DMS53 (cell line): Measurements from ENCODE around the gene ABI1.
"Not testable (repeated sequence)": the region's sequence is repeated elsewhere in the genome, so short reads cannot be mapped to it uniquely, and the experiment has no call there.

Source experiments
- DNase-seq: peaks from one replicate; lab custom pipeline; 2025; lab: John Stamatoyannopoulos, UW

The ABI1 gene

DNA sequence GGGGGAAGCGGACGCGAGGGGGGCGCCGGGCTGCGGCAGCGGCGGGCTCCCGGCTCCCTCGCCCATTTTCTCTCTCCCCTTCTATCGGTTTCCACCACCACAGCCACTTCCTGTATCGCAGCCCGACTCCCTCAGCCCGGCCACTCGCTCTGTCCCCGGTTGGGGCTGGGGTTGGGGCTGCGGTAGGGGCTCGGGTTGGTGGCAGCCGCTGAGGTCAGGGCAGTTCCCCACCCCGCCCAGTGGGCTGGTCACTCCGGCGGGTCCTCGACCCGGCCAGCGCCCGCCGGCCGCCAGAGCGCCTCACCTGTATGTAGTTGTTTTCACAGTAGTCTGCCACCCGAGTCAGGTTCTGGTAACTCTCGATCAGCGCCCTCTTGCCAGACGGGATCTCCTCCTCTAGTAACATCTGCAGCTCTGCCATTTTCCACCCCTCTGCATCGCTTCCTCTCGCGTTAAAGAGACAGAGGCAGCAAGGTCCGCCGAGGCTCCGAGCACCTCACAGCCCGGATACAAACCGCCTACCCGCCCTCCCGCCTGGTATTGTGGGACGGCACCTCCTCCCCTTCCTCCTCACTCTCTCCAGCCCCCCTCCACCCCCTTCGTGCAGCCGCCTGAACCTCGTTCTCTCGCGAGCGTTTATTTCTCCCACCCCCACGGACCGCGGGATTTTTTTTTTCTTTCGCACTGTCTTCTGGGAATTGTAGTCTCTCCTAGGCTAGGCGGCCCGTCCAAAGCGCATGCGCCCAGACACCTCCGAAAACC, at the start of gene ABI1:
TSS of gene ABI1 (minus strand) at position 516 of the 762 bp plus-strand sequence. CDS start at position 421, 95 bp downstream.
- DNase-seq = peak; percentile 99

- DNase-seq = no peak
Observed at GRCh38 chr10:26909753-26910152, 49.0 kb upstream of the ABI1 start.

GRCh38 chr10:26905253-26905781, 44.6 kb upstream of the ABI1 start:
- DNase-seq = not testable (repeated sequence)

DNA sequence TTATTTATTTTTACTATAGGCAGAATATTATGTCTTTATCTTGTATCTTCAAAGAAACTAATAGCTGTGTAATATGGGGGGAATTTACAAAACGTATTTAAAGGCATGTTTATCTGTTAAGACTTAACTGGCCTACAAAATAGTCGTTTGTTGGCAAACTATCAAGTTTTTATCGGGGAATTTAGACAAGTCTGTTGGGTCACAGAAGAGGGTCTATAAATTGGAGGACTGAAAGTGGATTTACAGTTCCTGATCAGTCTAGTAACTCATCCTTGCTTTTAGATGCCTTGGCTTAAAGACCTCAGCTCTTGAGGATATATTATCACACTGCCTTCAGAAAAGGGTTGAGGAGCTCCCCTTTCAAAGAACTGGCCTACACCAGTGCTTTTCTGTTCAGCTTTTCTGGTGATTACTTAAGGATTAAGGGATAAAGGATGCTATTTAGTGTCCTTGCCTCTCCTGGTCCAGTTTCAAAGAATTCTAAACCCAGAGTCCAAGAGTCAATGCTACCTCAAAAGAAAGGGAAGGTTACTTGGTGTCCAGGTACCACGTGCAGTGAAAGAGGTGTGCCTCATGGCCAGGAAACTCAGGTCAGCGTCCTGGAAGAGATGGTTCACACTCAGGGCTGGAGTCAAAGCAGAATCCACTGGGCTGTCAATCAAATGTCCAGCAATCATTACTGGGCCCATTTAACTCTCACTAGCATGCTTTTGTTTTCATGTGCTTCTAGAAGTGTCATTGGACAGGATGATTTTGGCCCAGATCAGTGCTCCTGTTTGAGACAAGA, 42.9 kb upstream of the ABI1 start:
- DNase-seq = no peak

DNA sequence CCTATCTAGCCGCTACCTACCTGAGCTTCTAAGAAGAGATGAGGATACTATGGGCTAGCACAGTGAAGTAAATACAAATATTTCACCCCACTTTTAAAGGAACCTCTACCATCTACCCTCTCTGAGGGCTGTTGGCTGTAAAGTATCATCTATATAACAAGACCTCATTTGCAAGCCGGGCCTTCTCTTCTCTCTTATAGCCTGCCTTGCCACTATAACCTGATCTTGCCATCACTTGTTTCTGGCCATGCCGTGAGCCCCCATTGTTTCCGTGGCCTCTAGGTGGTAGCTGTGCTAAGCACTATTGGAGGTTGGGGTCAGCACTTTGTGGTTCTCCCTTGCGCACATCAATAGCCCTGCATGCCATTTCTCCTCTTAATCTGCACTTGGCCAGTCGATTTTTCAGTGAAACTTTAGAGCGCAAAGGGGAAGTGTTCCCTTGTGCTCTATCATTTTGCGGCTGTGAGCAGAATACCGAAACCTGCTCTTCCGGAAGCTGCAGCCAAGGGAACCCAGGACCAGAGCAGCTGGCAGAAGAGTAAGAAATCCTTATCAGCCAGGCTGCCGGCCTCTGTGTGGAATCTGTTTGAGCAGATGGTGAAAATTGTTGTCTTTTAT, 31.7 kb upstream of the ABI1 start:
- not testable (repeated sequence) for DNase-seq

DNA sequence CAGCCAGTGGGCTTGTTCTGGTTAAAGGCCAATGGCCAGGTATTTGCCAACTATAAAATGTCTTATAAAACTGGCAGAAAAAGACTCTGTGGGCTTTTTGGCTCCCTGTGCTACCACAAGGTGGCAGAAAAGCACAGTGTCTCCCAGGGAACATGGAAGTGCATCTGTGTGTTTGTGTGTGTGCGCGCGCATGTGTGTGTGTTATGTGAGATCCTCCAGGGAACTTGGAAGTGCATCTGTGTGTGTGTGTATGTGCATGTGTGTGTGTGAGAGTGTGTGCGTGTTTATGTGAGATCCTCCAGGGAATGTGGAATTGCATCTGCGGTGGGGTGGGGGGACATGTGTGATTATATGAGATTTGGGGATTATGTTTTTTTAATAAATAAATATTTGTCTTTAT, 30.2 kb upstream of the ABI1 start:
- peak; percentile 91 for DNase-seq

DNA sequence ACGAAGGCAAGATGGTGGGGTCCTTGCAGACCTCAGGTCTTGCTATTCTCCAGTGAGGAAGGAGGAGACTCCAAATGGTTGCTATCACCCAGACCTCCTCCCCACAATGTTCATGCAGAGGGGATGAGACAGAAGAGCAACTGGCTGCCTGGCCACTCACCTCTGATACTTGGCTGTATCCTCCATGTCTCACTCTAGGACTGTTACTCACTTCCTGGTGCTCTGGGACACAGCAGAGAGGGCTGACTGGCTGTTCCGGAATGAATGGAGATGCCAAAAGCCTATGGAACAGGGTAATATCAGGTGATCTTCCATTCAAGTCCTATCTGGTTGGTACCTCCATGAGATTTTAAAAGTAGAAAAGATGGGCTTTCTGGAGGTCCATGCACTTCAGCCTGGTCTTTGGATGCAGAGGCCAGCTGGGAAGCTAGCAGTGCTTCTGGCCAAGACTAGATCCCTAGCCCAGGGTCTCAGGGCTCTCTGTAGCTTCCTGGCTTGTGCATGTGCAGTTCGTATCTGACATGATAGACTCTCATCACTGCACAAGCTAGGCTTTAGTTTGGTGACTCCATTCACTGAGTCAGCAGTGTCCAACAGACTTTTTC, 27.0 kb upstream of the ABI1 start:
- no peak for DNase-seq

DNA sequence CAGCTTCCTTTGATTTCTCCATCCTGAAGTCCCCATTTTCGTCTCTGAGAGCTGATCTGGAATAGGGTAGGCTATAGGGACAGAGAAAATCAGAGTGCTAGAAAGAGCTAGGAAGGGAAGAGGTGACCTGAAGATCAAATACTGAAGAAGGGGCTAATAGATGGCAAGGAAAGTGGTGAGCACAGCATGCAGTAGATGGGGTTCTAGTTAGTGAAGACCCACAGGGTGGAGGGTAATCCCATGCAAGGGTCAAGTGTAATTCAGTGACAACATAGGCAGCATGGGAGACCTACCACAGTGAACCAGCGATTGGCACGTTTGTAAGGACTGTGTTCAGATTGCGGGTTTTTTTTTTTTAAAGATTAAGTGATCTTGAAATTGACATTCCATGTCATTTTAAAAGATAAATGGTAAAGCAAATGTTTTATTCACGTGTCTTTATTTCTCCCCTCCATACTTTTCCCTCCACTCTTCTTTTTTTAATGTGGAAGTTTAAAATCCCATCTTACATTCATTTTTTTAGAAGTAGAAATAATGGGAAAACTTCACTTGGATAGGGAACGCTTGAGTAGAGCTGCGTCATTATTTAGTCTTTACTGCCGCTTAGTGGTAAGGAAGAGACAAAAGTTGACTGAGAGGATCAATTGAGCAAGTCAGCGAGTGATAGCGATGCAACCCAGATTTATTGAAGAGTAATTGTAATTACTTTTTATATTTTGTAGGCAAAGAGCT, 21.0 kb upstream of the ABI1 start:
- DNase-seq = peak; percentile 87

DNA sequence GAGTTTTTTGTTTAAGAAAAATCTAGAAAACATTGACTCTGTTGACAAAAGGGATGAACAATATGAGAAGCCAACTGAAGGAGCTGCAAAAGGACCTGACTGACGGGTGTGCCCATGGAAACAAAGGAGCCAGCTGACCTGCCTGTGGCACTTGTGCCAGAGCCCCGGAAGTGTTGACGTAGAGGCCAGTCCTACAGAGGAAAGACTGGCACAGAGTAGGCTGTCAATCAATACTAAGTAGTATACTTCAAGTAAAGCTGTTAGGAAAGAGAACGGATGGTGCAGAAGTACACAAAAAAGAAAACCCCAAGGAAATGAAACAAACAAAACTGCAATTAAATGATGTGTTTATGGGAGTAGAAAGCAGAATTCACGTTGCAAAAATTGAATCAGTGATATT, 19.0 kb upstream of the ABI1 start:
- DNase-seq = peak; percentile 94

- DNase-seq = no peak
Observed at GRCh38 chr10:26870766-26871165, 10.0 kb upstream of the ABI1 start.

GRCh38 chr10:26869528-26869927, 8.8 kb upstream of the ABI1 start:
- DNase-seq = no peak

- DNase-seq = no peak
Observed at GRCh38 chr10:26863351-26864076, 2.8 kb upstream of the ABI1 start.

DNA sequence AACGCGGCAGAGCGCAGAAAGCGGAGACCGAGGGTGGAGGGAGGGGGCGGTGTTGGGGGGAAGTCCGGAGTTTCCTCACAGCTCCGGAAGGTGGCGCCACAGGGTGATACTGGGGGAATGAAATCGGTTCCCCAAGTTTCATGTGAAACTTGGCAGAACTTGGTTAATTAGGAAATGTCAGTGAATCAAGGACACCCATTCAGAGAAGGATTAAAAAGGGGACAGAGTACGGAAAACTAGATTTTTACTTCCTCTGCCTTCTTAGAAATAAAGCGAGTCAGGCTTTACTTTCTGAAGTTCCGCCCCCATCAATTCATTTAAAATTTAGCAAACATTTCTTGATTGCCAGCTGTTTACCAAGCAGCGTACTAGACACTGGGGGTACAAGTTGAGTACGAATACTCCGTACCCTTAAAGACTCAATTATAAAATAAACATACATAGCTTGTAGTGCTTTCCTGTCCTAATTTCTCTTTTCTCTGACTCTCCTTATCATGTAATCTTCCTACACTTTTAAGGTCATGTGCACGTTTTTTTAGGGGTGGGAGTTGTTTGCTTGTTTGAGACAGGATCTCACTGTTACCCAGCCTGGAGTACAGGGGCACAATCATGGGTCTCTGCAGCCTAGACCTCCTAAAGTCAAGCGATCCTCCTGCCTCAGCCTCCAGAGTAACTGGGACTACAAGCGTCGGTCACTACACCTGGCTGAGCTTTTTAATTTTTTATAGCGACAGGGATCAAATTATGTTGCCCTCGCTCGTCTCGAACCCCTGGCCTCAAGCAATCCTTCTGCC, 644 bp upstream of the ABI1 start:
- no peak for DNase-seq

DNA sequence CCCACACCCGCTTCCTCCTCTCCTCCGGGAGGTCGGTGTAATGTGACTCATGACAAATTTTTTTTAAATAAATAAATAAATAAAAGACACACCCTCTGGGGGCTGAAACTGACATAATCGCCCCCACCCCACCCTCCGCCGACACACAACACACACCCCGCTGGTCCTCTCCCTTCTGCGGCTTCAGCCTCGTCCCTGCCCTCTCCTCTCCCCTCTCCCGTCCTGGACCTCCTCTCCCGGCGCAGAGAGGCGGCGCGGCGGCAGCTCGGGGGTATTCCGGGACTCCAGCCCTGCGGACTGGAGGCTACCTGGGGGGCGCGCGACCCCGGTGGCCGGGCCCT, 686 bp downstream of the ABI1 start:
- peak; percentile 69 for DNase-seq

GRCh38 chr10:26859241-26860101, 1.3 kb downstream of the ABI1 start:
- no peak for DNase-seq

GRCh38 chr10:26858707-26859034, 2.1 kb downstream of the ABI1 start:
- DNase-seq = no peak

DNA sequence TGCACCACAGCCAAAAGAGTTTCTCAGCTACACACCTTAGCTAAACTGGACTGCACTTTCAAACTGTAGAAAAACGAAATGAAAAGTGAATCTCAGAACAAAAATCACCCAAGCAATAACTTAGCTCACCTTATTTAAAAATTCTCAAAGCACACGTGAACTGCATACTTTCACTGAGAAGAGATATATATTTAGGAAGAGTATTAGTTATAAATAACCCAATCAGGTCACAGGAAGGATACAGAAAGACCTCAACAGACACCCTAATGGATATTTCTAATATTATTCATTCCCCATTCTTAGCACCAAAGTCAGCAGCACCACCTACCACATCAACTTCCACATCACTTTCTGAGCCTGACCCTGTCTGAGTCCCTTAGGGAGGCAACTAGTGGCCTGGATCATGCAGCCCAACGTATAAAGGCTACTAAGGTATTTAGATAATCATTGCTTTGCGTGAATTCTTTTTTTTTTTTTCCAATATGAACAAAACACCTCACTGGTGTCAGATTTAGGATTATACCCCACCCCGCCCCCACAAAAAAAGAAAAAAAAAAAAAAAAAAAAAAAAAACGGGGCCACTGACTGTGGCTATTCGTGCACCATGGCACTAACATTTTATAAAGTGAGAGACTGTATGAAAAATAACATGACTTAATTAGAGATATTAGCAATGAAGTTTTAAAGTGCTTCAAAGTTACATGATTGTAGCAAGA, 2.6 kb downstream of the ABI1 start:
- DNase-seq = no peak

- not testable (repeated sequence) for DNase-seq
Observed at GRCh38 chr10:26857553-26857952, 3.2 kb downstream of the ABI1 start.

- no peak for DNase-seq
Observed at GRCh38 chr10:26855186-26855585, 5.6 kb downstream of the ABI1 start.
